ENCODE measurements around the gene TPI1.

GRCh38 chr12:6883252-6883651 lies 15.9 kb downstream of the TPI1 start:
- TF ChIP-seq POLR2A (IDR thresholded peaks at IDR 0.05) (no peak), CTCF (IDR thresholded peaks at IDR 0.05) (no peak)

Measured in right lobe of liver (tissue), 4 donors.